ENCODE data around the gene PNPO.

PNPO gene

GRCh38 chr17:47964856-47965255 lies 23.5 kb downstream of the PNPO start:
- Histone ChIP-seq H3K4me2 (ENCODE audit: low read depth, low read length, poor library complexity, severe bottlenecking) (no peak overlapping the region), H3K4me1 (ENCODE audit: insufficient read depth, low read length, poor library complexity, severe bottlenecking) (peaks cover under 1% of the 10 kb centered on the region), H3K9me3 (ENCODE audit: insufficient read depth, low read depth, low read length) (no peaks in the 10 kb centered on the region), H3K79me2 (ENCODE audit: insufficient read depth, low read length) (no peaks in the 10 kb centered on the region), H3K9me2 (replicated peaks; ENCODE audit: low read depth, low read length) (no peaks in the 10 kb centered on the region), H2AFZ (ENCODE audit: low read length) (no peak overlapping the region), H3F3A (ENCODE audit: low read depth) (no peaks in the 10 kb centered on the region), H3K27me3 (ENCODE audit: insufficient read depth, low read length, poor library complexity, severe bottlenecking) (no peaks in the 10 kb centered on the region), H4K20me1 (ENCODE audit: insufficient read depth, low read length, poor library complexity, severe bottlenecking) (no peaks in the 10 kb centered on the region), H3K9ac (ENCODE audit: low read depth, low read length, poor library complexity, severe bottlenecking) (no peak overlapping the region), H3K36me3 (ENCODE audit: insufficient read depth, low read length) (no peaks in the 10 kb centered on the region), H3K4me3 (ENCODE audit: low read length, poor library complexity, severe bottlenecking) (no peak overlapping the region)
- no peak for TF ChIP-seq EZH2phosphoT487 (IDR thresholded peaks at IDR 0.05; ENCODE audit: borderline replicate concordance)
- no peak for TF ChIP-seq CTCF (conservative IDR thresholded peaks at IDR 0.05; ENCODE audit: low read length)

- Histone ChIP-seq H3F3A (ENCODE audit: low read depth) (no peaks in the 10 kb centered on the region), H3K4me1 (ENCODE audit: insufficient read depth, low read length, poor library complexity, severe bottlenecking) (peaks cover 7% of the 10 kb centered on the region), H3K36me3 (ENCODE audit: insufficient read depth, low read length) (no peaks in the 10 kb centered on the region), H3K9me2 (replicated peaks; ENCODE audit: low read depth, low read length) (no peaks in the 10 kb centered on the region), H3K79me2 (ENCODE audit: insufficient read depth, low read length) (peaks cover 1% of the 10 kb centered on the region; the same call in 1 of the 2 replicates), H4K20me1 (ENCODE audit: insufficient read depth, low read length, poor library complexity, severe bottlenecking) (no peaks in the 10 kb centered on the region), H2AFZ (ENCODE audit: low read length) (no peak overlapping the region), H3K9ac (ENCODE audit: low read depth, low read length, poor library complexity, severe bottlenecking) (no peak overlapping the region), H3K9me3 (ENCODE audit: insufficient read depth, low read depth, low read length) (no peaks in the 10 kb centered on the region), H3K4me2 (ENCODE audit: low read depth, low read length, poor library complexity, severe bottlenecking) (no peak overlapping the region), H3K4me3 (ENCODE audit: low read length, poor library complexity, severe bottlenecking) (no peak overlapping the region), H3K27me3 (ENCODE audit: insufficient read depth, low read length, poor library complexity, severe bottlenecking) (no peaks in the 10 kb centered on the region)
- TF ChIP-seq EZH2phosphoT487 (IDR thresholded peaks at IDR 0.05; ENCODE audit: borderline replicate concordance): no peak
- TF ChIP-seq CTCF (conservative IDR thresholded peaks at IDR 0.05; ENCODE audit: low read length): no peak
Observed at GRCh38 chr17:47966079-47966519, 24.7 kb downstream of the PNPO start.

GRCh38 chr17:47967607-47968252 lies 26.4 kb downstream of the PNPO start:
- Histone ChIP-seq H3K9ac (ENCODE audit: low read depth, low read length, poor library complexity, severe bottlenecking) (no peak overlapping the region), H3K79me2 (ENCODE audit: insufficient read depth, low read length) (peaks cover 18% of the 10 kb centered on the region), H2AFZ (ENCODE audit: low read length) (no peak overlapping the region), H3K4me2 (ENCODE audit: low read depth, low read length, poor library complexity, severe bottlenecking) (no peak overlapping the region), H3K9me2 (replicated peaks; ENCODE audit: low read depth, low read length) (no peaks in the 10 kb centered on the region), H3K9me3 (ENCODE audit: insufficient read depth, low read depth, low read length) (no peaks in the 10 kb centered on the region), H3K36me3 (ENCODE audit: insufficient read depth, low read length) (no peaks in the 10 kb centered on the region), H3K27me3 (ENCODE audit: insufficient read depth, low read length, poor library complexity, severe bottlenecking) (no peaks in the 10 kb centered on the region), H3K4me3 (ENCODE audit: low read length, poor library complexity, severe bottlenecking) (no peak overlapping the region), H3F3A (ENCODE audit: low read depth) (no peaks in the 10 kb centered on the region), H4K20me1 (ENCODE audit: insufficient read depth, low read length, poor library complexity, severe bottlenecking) (no peaks in the 10 kb centered on the region), H3K4me1 (ENCODE audit: insufficient read depth, low read length, poor library complexity, severe bottlenecking) (peaks cover 17% of the 10 kb centered on the region)
- TF ChIP-seq CTCF (conservative IDR thresholded peaks at IDR 0.05; ENCODE audit: low read length): no peak
- no peak for TF ChIP-seq EZH2phosphoT487 (IDR thresholded peaks at IDR 0.05; ENCODE audit: borderline replicate concordance)

All from Loucy (cell line).